Neural cell (in vitro differentiated cells): ENCODE data around the gene FLOT1.

Experiments
- CTCF ChIP-seq: fragments of 450-650 bp; IDR thresholded peaks from 2 replicates; pipeline ENCODE4 v1.5.1; 2014; ENCODE audit warnings: antibody characterized with exemption, mild to moderate bottlenecking, moderate library complexity; ENCODE audit not compliant: poor library complexity, severe bottlenecking
- EP300 ChIP-seq: fragments of 450-650 bp; conservative IDR thresholded peaks from 2 replicates; pipeline ENCODE4 v1.6.1; 2014; ENCODE audit warnings: antibody characterized with exemption, mild to moderate bottlenecking, moderate library complexity; ENCODE audit not compliant: poor library complexity, severe bottlenecking
- EZH2 ChIP-seq: fragments of 200-600, 300-800 bp; shearing (Covaris generic), sonication (generic); IDR thresholded peaks from 2 replicates; pipeline ENCODE4 v1.6.1; 2014; ENCODE audit warnings: antibody characterized with exemption, low read length, borderline replicate concordance, mild to moderate bottlenecking; ENCODE audit not compliant: insufficient read depth, poor library complexity, severe bottlenecking
- MXI1 ChIP-seq: fragments of 450-650 bp; conservative IDR thresholded peaks from 2 replicates; pipeline ENCODE4 v1.6.1; 2014; ENCODE audit warnings: antibody characterized with exemption, mild to moderate bottlenecking; ENCODE audit not compliant: poor library complexity, severe bottlenecking
- POLR2AphosphoS5 ChIP-seq: IDR thresholded peaks from 2 replicates; pipeline ENCODE4 v1.6.1; 2012
- RAD21 ChIP-seq: fragments of 450-650 bp; conservative IDR thresholded peaks from 2 replicates; pipeline ENCODE4 v1.6.1; 2014; ENCODE audit warnings: antibody characterized with exemption, mild to moderate bottlenecking, moderate library complexity
- SMC3 ChIP-seq: fragments of 450-650 bp; conservative IDR thresholded peaks from 2 replicates; pipeline ENCODE4 v1.6.1; 2014; ENCODE audit warnings: antibody characterized with exemption, mild to moderate bottlenecking, moderate library complexity; ENCODE audit not compliant: poor library complexity
- TAF1 ChIP-seq: IDR thresholded peaks from 2 replicates; pipeline ENCODE4 v1.6.1; 2012; ENCODE audit warnings: low read depth
- TF ChIP-seq, protein P1 (sequence below): IDR thresholded peaks from 2 replicates; pipeline ENCODE4 v1.6.1; 2012; ENCODE audit warnings: borderline replicate concordance

- TF ChIP-seq CTCF (no peak), TAF1 (no peak), POLR2AphosphoS5 (no peak), RAD21 (no peak), SMC3 (no peak), EP300 (no peak), EZH2 (no peak), MXI1 (no peak)
- TF ChIP-seq, protein P1, sequence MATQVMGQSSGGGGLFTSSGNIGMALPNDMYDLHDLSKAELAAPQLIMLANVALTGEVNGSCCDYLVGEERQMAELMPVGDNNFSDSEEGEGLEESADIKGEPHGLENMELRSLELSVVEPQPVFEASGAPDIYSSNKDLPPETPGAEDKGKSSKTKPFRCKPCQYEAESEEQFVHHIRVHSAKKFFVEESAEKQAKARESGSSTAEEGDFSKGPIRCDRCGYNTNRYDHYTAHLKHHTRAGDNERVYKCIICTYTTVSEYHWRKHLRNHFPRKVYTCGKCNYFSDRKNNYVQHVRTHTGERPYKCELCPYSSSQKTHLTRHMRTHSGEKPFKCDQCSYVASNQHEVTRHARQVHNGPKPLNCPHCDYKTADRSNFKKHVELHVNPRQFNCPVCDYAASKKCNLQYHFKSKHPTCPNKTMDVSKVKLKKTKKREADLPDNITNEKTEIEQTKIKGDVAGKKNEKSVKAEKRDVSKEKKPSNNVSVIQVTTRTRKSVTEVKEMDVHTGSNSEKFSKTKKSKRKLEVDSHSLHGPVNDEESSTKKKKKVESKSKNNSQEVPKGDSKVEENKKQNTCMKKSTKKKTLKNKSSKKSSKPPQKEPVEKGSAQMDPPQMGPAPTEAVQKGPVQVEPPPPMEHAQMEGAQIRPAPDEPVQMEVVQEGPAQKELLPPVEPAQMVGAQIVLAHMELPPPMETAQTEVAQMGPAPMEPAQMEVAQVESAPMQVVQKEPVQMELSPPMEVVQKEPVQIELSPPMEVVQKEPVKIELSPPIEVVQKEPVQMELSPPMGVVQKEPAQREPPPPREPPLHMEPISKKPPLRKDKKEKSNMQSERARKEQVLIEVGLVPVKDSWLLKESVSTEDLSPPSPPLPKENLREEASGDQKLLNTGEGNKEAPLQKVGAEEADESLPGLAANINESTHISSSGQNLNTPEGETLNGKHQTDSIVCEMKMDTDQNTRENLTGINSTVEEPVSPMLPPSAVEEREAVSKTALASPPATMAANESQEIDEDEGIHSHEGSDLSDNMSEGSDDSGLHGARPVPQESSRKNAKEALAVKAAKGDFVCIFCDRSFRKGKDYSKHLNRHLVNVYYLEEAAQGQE, result no peak
Measured at GRCh38 chr6:30682143-30683117, 60.1 kb downstream of the FLOT1 start.
